SK-N-SH treated with all-trans-retinoic acid at 6 μM for 48 hours (cell line): ENCODE data around the gene CDYL.

Source experiments
- ATAC-seq: fragments of 200-7000 bp; cut with Tn5 transposase; 3 replicates; pipeline ENCODE4 v1.9.1; 2020; ENCODE audit warnings: mild to moderate bottlenecking, moderate library complexity
- ARNTL ChIP-seq: fragments of 450-650 bp; formaldehyde crosslinking; IDR thresholded peaks from 2 replicates; pipeline ENCODE4 v1.5.0; 2020; ENCODE audit warnings: low read depth, mild to moderate bottlenecking, moderate library complexity, borderline replicate concordance
- BACH2 ChIP-seq: fragments of 250-450 bp; sonication (Bioruptor Pico); IDR thresholded peaks from 2 replicates; pipeline ENCODE4 v1.9.0; 2021; ENCODE audit warnings: mild to moderate bottlenecking, borderline replicate concordance
- CSDC2 ChIP-seq: fragments of 250-450 bp; sonication (Bioruptor Pico); IDR thresholded peaks from 2 replicates; pipeline ENCODE4 v1.5.0; 2020; ENCODE audit warnings: mild to moderate bottlenecking, moderate library complexity
- ESRRG ChIP-seq: fragments of 250-450 bp; sonication (Bioruptor Pico); IDR thresholded peaks from 2 replicates; pipeline ENCODE4 v1.6.1; 2021; ENCODE audit warnings: mild to moderate bottlenecking
- ISL1 ChIP-seq: fragments of 250-450 bp; sonication (Bioruptor Pico); IDR thresholded peaks from 2 replicates; pipeline ENCODE4 v2.1.2; 2022; ENCODE audit warnings: mild to moderate bottlenecking, moderate library complexity
- PPARA ChIP-seq: fragments of 250-450 bp; sonication (Bioruptor Pico); IDR thresholded peaks from 2 replicates; pipeline ENCODE4 v1.5.0; 2020; ENCODE audit warnings: mild to moderate bottlenecking, borderline replicate concordance
- RARB ChIP-seq: fragments of 250-450 bp; sonication (Bioruptor Pico); IDR thresholded peaks from 2 replicates; pipeline ENCODE4 v1.8.0; 2021; ENCODE audit warnings: mild to moderate bottlenecking, moderate library complexity
- SNAI2 ChIP-seq: fragments of 250-450 bp; sonication (Bioruptor Pico); IDR thresholded peaks from 2 replicates; pipeline ENCODE4 v1.5.0; 2020; ENCODE audit warnings: mild to moderate bottlenecking, moderate library complexity
- TCF4 ChIP-seq: fragments of 250-450 bp; sonication (Bioruptor Pico); IDR thresholded peaks from 2 replicates; pipeline ENCODE4 v1.8.0; 2021; ENCODE audit warnings: mild to moderate bottlenecking, moderate library complexity, borderline replicate concordance
- TOX ChIP-seq: fragments of 250-450 bp; sonication (Bioruptor Pico); IDR thresholded peaks from 2 replicates; pipeline ENCODE4 v1.8.0; 2021; ENCODE audit warnings: mild to moderate bottlenecking, moderate library complexity, borderline replicate concordance
- ZC3H10 ChIP-seq: fragments of 250-450 bp; sonication (Bioruptor Pico); IDR thresholded peaks from 2 replicates; pipeline ENCODE4 v1.5.1; 2021; ENCODE audit warnings: mild to moderate bottlenecking, moderate library complexity
- ZFP3 ChIP-seq: fragments of 250-450 bp; sonication (Bioruptor Pico); IDR thresholded peaks from 2 replicates; pipeline ENCODE4 v1.5.0; 2020; ENCODE audit warnings: mild to moderate bottlenecking, moderate library complexity
- ZFP30 ChIP-seq: fragments of 450-650 bp; formaldehyde crosslinking; IDR thresholded peaks from 2 replicates; pipeline ENCODE4 v1.5.0; 2022; ENCODE audit warnings: mild to moderate bottlenecking, moderate library complexity
- ZNF8 ChIP-seq: fragments of 450-650 bp; formaldehyde crosslinking; IDR thresholded peaks from 2 replicates; pipeline ENCODE4 v1.5.0; 2020; ENCODE audit warnings: mild to moderate bottlenecking, moderate library complexity
- TF ChIP-seq, protein P1 (sequence below): fragments of 250-450 bp; sonication (Bioruptor Pico); IDR thresholded peaks from 2 replicates; pipeline ENCODE4 v1.5.1; 2020; ENCODE audit warnings: low read depth, mild to moderate bottlenecking, moderate library complexity
- TF ChIP-seq, protein P2 (sequence below): fragments of 250-450 bp; sonication (Bioruptor Pico); IDR thresholded peaks from 2 replicates; pipeline ENCODE4 v1.5.0; 2020; ENCODE audit warnings: mild to moderate bottlenecking, moderate library complexity
- TF ChIP-seq, protein P3 (sequence below): fragments of 250-450 bp; sonication (Bioruptor Pico); IDR thresholded peaks from 2 replicates; pipeline ENCODE4 v1.8.0; 2020; ENCODE audit warnings: mild to moderate bottlenecking, moderate library complexity, borderline replicate concordance
- TF ChIP-seq, protein P4 (sequence below): fragments of 250-450 bp; sonication (Bioruptor Pico); IDR thresholded peaks from 2 replicates; pipeline ENCODE4 v1.5.1; 2021; ENCODE audit warnings: mild to moderate bottlenecking, moderate library complexity
- TF ChIP-seq, protein P5 (sequence below): fragments of 250-450 bp; sonication (Bioruptor Pico); IDR thresholded peaks from 2 replicates; pipeline ENCODE4 v1.8.0; 2021; ENCODE audit warnings: low read depth, mild to moderate bottlenecking, moderate library complexity, borderline replicate concordance

CDYL gene

DNA sequence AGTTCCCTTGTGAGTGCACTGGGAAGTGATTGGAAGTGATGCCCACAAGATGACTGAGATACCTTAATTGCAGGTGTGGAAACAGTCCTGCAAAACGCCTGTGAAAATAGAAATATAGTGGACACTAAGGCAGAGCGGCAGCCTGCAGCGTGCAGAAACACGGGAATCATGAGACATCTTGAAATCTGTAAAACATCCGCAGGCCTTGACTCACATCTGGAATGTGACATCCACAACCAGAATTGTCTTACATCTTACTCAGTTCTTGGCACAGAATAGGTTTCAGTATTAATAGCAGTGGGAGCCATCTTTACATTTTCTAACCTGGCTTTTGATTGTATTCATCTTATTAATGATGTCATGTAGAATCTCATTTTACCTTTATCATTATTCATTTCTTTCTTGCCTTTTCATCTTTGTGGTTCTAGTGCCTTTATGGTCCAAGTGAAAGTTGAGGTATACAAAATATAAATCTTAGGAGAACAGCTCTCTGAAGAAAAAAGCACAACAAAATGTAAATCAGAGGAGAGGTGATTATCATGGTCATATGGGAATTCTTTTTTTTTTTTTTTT lies 44.6 kb downstream of the CDYL start:
- peak; percentile 78 for ATAC-seq
- no peak for TF ChIP-seq ISL1 (CRISPR knock-in tag)
- no peak for TF ChIP-seq ARNTL (CRISPR knock-in tag)
- TF ChIP-seq, protein P1, sequence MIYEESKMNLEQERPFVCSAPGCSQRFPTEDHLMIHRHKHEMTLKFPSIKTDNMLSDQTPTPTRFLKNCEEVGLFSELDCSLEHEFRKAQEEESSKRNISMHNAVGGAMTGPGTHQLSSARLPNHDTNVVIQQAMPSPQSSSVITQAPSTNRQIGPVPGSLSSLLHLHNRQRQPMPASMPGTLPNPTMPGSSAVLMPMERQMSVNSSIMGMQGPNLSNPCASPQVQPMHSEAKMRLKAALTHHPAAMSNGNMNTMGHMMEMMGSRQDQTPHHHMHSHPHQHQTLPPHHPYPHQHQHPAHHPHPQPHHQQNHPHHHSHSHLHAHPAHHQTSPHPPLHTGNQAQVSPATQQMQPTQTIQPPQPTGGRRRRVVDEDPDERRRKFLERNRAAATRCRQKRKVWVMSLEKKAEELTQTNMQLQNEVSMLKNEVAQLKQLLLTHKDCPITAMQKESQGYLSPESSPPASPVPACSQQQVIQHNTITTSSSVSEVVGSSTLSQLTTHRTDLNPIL, result no peak
- no peak for TF ChIP-seq BACH2 (CRISPR knock-in tag)
- TF ChIP-seq TCF4, result no peak
- TF ChIP-seq ZFP3 (CRISPR knock-in tag), result no peak
- no peak for TF ChIP-seq TOX (CRISPR knock-in tag)
- TF ChIP-seq, protein P2, sequence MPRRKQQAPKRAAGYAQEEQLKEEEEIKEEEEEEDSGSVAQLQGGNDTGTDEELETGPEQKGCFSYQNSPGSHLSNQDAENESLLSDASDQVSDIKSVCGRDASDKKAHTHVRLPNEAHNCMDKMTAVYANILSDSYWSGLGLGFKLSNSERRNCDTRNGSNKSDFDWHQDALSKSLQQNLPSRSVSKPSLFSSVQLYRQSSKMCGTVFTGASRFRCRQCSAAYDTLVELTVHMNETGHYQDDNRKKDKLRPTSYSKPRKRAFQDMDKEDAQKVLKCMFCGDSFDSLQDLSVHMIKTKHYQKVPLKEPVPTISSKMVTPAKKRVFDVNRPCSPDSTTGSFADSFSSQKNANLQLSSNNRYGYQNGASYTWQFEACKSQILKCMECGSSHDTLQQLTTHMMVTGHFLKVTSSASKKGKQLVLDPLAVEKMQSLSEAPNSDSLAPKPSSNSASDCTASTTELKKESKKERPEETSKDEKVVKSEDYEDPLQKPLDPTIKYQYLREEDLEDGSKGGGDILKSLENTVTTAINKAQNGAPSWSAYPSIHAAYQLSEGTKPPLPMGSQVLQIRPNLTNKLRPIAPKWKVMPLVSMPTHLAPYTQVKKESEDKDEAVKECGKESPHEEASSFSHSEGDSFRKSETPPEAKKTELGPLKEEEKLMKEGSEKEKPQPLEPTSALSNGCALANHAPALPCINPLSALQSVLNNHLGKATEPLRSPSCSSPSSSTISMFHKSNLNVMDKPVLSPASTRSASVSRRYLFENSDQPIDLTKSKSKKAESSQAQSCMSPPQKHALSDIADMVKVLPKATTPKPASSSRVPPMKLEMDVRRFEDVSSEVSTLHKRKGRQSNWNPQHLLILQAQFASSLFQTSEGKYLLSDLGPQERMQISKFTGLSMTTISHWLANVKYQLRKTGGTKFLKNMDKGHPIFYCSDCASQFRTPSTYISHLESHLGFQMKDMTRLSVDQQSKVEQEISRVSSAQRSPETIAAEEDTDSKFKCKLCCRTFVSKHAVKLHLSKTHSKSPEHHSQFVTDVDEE (CRISPR knock-in tag), result no peak
- TF ChIP-seq ZFP30 (CRISPR knock-in tag), result no peak

DNA sequence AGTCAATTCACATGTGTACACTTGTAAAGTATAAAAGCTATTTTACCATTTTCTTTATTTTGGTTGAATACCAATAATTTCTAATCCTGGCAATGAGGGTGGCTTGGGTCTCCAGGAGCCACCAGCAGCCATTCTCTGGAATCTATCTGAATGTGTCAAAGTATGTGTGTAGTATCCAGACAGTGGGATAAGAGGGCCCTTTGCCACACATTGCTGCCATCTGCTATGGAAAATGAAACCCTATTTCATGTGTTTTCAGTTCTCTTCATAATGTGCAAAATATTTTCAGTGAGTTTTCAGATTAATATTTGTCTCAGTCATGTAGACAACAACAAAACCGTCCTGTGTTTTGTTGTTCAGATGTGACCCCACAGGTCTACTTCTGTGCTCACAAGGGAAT lies 46.3 kb downstream of the CDYL start:
- TF ChIP-seq ZFP3 (CRISPR knock-in tag) (no peak), ZNF8 (CRISPR knock-in tag) (no peak), ESRRG (CRISPR knock-in tag) (no peak), PPARA (CRISPR knock-in tag) (no peak)
- ATAC-seq, result no peak

DNA sequence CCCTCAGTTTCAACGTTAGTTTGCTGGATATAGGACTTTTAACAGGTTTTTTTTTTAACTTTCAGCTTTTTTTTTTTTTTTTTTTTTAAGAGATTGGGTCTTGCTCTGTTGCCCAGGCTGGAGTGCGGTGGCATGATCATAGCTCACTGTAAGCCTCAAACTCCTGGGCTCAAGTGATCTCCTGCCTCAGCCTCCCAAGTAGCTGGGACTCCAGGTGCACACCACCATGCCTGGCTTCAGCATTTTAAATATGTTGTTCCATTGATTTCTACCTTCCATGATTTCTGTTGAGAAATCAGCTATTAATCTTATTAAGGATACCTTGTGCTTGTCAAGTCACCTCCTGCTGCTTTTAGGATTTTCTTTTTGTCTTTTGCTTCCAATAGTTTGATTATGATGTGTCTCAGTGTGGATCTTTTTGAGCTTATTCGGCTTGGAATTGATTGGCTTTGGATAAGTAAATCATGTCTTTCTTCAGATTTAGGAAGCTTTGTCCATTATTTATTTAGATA lies 52.0 kb downstream of the CDYL start:
- TF ChIP-seq, protein P3, sequence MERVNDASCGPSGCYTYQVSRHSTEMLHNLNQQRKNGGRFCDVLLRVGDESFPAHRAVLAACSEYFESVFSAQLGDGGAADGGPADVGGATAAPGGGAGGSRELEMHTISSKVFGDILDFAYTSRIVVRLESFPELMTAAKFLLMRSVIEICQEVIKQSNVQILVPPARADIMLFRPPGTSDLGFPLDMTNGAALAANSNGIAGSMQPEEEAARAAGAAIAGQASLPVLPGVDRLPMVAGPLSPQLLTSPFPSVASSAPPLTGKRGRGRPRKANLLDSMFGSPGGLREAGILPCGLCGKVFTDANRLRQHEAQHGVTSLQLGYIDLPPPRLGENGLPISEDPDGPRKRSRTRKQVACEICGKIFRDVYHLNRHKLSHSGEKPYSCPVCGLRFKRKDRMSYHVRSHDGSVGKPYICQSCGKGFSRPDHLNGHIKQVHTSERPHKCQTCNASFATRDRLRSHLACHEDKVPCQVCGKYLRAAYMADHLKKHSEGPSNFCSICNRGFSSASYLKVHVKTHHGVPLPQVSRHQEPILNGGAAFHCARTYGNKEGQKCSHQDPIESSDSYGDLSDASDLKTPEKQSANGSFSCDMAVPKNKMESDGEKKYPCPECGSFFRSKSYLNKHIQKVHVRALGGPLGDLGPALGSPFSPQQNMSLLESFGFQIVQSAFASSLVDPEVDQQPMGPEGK (CRISPR knock-in tag), result no peak
- TF ChIP-seq ESRRG (CRISPR knock-in tag), result no peak
- TF ChIP-seq PPARA (CRISPR knock-in tag), result no peak
- TF ChIP-seq, protein P2 (CRISPR knock-in tag), result no peak
- TF ChIP-seq, protein P4, sequence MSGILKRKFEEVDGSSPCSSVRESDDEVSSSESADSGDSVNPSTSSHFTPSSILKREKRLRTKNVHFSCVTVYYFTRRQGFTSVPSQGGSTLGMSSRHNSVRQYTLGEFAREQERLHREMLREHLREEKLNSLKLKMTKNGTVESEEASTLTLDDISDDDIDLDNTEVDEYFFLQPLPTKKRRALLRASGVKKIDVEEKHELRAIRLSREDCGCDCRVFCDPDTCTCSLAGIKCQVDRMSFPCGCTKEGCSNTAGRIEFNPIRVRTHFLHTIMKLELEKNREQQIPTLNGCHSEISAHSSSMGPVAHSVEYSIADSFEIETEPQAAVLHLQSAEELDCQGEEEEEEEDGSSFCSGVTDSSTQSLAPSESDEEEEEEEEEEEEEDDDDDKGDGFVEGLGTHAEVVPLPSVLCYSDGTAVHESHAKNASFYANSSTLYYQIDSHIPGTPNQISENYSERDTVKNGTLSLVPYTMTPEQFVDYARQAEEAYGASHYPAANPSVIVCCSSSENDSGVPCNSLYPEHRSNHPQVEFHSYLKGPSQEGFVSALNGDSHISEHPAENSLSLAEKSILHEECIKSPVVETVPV (CRISPR knock-in tag), result no peak
- no peak for TF ChIP-seq ZC3H10
- no peak for TF ChIP-seq SNAI2 (CRISPR knock-in tag)
- TF ChIP-seq ZFP30 (CRISPR knock-in tag), result no peak
- no peak for TF ChIP-seq ZNF8 (CRISPR knock-in tag)
- no peak for TF ChIP-seq RARB
- TF ChIP-seq, protein P5, sequence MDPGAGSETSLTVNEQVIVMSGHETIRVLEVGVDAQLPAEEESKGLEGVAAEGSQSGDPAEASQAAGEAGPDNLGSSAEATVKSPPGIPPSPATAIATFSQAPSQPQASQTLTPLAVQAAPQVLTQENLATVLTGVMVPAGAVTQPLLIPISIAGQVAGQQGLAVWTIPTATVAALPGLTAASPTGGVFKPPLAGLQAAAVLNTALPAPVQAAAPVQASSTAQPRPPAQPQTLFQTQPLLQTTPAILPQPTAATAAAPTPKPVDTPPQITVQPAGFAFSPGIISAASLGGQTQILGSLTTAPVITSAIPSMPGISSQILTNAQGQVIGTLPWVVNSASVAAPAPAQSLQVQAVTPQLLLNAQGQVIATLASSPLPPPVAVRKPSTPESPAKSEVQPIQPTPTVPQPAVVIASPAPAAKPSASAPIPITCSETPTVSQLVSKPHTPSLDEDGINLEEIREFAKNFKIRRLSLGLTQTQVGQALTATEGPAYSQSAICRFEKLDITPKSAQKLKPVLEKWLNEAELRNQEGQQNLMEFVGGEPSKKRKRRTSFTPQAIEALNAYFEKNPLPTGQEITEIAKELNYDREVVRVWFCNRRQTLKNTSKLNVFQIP (CRISPR knock-in tag), result no peak
- no peak for TF ChIP-seq BACH2 (CRISPR knock-in tag)
- TF ChIP-seq CSDC2 (CRISPR knock-in tag), result no peak
- no peak for ATAC-seq
